SHP77 (cell line): Measurements from ENCODE around the gene KLHL21.
A peak's percentile ranks its signal among the peaks of the same experiment; 100 is the strongest.
"Not testable (repeated sequence)": the region's sequence is repeated elsewhere in the genome, so short reads cannot be mapped to it uniquely, and the experiment has no call there.

Experiments
- DNase-seq, 2 experiments: peaks; one replicate each; lab custom pipeline; 2025; lab: John Stamatoyannopoulos, UW

The KLHL21 gene

DNA sequence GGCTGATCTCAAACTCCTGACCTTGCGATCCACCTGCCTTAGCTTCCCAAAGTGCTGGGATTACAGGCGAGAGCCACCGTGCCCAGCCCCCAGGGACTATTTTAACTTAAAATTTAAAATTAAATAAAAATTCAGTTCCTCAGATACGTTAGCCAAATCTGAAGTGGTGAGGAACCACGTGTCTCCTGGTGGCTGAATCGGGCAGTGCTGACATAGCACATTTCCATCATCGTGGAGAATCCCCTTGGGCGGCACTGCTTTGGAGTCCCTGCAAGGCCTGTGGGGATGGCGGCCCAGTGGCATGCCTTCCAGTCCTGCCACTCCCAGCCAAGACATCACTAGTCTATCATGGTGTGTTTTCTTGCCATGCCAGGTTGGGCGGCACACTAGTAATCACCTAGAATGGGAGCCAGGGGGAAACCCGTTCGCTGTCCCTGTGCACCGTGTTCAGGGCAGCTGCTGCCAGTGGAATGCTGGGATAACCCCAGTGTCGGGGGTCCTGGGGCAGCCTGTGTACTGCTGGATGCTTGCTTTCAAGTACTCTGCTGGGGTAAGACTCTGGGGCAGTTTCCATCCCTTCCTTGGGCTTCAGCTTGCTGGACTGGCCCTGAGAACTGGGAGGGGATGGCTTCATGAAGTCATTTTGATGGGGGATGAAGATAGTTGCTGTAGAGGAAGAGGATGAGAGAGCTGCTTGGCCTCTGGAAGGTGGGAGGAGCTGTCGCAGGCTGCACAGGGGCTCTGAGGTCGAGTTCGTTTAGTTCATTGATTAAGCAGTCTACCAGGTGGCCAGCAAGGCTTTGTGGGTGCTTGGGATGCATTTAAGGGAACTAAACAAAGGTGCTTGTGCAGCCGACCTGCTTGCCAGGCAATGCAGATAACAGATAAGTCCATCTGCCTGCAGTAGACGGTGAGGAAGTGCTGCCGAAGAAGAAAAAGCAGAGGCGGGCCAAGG, 18.3 kb downstream of the KLHL21 start:
- no peak for DNase-seq

DNA sequence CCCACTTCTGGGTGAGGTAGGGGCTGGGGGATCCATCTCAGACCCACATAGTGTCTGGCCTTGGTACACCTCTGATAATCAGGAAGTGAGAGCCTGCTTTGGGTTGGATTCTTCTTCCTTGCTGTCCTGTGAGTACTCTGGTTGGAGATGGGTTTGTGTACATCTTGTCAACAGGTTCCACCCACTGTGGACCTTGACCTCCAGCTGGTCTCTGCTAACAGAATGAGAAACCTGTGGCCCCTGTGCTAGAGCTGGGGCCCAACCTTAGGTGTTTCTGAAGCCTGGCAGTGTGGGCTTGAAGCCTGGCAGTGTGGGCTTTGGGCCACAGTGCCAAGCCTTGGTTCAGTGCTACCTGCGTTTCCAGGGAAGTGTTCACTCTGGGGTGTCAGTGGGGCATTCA, 20.3 kb downstream of the KLHL21 start:
- no peak for DNase-seq

DNA sequence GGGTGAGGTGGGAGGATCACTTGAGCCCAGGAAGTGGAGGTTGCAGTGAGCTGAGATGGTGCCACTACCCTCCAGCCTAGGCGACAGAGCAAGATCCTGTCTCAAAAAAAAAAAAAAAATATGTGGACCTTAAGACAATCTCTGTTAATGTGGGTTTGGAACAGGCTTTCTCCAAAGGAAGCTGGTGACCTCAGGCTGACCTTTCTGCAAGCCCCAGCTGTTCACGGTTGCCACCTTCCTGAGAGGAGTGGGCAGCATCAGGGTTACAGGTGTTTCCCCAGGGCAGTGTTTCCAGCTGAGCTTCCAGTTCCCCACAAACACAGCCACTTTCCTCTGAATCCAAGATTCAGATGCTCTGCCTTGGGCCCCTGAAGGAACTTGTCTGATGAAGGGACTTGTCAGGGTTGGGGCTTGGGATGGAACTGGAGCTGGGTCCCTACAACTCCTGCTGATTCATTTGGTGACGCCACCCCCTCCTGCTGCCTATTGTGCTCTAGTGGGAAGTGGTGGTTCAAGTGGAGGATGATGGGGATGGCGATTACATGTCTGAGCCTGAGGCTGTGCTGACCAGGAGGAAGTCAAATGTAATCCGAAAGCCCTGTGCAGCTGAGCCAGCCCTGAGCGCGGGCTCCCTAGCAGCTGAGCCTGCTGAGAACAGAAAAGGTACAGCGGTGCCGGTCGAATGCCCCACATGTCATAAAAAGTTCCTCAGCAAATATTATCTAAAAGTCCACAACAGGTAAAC, 20.9 kb downstream of the KLHL21 start:
- DNase-seq, result no peak

DNA sequence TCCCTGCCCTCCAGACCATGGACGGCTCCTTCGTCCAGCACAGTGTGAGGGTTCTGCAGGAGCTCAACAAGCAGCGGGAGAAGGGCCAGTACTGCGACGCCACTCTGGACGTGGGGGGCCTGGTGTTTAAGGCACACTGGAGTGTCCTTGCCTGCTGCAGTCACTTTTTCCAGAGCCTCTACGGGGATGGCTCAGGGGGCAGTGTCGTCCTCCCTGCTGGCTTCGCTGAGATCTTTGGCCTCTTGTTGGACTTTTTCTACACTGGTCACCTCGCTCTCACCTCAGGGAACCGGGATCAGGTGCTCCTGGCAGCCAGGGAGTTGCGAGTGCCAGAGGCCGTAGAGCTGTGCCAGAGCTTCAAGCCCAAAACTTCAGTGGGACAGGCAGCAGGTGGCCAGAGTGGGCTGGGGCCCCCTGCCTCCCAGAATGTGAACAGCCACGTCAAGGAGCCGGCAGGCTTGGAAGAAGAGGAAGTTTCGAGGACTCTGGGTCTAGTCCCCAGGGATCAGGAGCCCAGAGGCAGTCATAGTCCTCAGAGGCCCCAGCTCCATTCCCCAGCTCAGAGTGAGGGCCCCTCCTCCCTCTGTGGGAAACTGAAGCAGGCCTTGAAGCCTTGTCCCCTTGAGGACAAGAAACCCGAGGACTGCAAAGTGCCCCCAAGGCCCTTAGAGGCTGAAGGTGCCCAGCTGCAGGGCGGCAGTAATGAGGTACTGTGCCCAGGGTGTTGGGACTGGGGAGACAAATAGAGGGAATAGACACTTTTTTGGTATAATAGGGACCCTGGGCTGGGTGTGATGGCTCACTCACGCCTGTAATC, 21.9 kb downstream of the KLHL21 start:
- no peak for DNase-seq

DNA sequence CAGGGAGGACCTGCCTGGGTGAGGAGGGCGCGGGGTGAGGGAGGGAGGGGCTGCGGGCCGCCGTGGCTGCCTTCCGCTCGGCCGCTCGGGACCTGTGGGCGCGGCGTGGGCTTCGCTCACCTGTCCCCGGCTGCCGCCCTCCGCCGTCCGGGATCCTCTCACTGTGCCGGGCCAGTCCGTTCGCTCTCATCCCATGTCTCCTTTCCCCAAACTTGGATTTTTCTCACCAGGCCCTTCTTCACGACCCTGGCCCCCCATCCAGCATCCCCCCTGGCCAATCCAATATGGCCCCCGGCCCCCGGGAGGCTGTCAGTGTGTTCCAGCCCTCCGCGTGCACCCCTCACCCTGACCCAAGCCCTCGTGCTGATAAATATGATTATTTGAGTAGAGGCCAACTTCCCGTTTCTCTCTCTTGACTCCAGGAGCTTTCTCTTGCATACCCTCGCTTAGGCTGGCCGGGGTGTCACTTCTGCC, 22.5 kb downstream of the KLHL21 start:
- no peak for DNase-seq

DNA sequence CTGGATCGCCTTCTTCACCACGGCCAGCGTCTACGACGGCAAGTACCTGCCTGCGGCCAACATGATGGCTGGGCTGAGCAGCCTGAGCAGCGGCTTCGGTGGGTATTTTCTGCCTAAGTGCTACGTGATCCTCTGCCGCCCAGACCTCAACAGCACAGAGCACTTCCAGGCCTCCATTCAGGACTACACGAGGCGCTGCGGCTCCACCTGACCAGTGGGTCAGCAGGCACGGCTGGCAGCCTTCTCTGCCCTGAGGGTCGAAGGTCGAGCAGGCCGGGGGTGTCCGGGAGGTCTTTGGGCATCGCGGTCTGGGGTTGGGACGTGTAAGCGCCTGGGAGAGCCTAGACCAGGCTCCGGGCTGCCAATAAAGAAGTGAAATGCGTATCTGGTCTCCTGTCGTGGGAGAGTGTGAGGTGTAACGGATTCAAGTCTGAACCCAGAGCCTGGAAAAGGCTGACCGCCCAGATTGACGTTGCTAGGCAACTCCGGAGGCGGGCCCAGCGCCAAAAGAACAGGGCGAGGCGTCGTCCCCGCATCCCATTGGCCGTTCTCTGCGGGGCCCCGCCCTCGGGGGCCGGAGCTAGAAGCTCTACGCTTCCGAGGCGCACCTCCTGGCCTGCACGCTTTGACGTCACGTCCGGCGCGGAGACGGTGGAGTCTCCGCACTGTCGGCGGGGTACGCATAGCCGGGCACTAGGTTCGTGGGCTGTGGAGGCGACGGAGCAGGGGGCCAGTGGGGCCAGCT, 23.1 kb downstream of the KLHL21 start, which contains the start of gene ZBTB48:
ZBTB48 (plus strand) TSS at position 621 of the 745 bp plus-strand sequence. CDS start 616 bp downstream, outside the sequence.
- DNase-seq, result peak; percentile 94 to 97

DNA sequence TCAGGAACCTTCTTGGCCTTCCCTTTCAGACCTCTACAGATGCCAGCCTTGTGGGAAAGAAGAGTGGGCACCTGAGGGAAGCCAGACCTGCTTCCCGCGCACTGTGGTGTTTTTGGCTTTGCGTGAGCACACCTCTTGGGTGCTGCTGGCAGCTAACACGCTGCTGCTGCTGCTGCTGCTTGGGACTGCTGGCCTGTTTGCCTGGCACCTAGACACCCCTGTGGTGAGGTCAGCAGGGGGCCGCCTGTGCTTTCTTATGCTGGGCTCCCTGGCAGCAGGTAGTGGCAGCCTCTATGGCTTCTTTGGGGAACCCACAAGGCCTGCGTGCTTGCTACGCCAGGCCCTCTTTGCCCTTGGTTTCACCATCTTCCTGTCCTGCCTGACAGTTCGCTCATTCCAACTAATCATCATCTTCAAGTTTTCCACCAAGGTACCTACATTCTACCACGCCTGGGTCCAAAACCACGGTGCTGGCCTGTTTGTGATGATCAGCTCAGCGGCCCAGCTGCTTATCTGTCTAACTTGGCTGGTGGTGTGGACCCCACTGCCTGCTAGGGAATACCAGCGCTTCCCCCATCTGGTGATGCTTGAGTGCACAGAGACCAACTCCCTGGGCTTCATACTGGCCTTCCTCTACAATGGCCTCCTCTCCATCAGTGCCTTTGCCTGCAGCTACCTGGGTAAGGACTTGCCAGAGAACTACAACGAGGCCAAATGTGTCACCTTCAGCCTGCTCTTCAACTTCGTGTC, 23.9 kb downstream of the KLHL21 start:
- no peak for DNase-seq

DNA sequence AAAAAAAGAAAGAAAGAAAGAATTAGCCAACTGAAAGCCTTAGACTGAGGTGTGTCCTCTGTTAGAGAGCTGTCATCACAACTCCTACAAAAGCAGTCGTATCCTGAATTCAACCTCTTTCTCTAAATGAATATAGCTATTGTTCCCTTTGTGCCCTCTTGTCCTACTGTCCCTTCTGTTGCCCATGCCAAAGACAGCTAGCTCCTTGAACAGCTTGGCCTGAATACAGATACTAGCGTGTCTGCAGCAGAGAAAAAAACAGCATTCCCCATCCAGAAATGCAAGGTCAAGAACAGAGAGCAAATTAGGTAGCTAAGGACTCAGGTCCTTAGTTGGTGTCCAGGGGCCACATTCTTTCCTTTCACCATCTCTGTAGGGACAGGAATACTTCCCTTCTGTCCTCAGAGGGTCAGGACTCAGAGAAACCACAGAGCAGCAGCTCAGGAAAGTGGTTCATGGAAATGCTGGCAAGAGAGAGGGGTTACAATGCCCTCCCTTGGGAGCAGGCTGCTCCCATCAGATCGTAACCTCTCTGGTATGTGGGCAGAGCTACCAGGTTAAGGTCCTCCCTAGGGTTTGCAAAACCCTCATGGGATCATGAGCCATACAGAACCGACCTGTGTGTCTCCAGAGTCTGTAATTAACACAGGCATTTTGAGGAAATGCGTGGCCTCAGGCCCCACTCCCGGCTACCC, 24.7 kb downstream of the KLHL21 start:
- no peak for DNase-seq

DNA sequence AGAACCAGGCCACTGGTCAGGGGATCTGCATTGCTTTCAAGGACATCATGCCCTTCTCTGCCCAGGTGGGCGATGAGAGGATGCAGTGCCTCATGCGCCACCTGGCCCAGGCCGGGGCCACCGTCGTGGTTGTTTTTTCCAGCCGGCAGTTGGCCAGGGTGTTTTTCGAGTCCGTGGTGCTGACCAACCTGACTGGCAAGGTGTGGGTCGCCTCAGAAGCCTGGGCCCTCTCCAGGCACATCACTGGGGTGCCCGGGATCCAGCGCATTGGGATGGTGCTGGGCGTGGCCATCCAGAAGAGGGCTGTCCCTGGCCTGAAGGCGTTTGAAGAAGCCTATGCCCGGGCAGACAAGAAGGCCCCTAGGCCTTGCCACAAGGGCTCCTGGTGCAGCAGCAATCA, 27.9 kb downstream of the KLHL21 start:
- DNase-seq, result no peak

DNA sequence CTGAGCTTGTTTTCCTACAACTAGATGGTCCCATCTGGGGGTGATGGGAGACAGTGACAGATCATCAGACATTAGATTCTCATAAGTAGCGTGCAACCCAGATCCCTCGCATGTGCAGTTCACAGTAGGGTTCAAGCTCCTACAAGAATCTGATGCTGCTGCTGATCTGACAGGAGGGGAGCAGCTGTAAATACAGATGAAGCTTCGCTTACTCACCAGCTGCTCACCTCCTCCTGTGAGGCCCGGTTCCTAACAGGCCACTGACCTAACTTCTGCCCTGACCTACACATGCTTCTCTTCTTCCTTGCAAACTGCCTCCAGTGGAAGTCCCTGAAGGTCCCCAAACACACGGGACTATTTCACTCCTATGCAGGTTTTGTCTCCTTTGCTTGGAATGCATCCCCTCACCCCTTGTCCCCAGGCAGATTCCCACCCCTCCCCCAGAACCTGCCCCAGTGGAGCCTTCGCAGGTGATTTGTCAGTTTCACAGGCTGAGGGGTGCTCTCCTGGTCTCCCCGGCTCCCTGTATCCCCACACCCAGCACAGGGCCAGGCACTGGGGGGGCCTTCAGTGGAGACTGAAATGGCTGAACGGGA, 28.5 kb downstream of the KLHL21 start:
- peak; percentile 30 to 40 for DNase-seq

DNA sequence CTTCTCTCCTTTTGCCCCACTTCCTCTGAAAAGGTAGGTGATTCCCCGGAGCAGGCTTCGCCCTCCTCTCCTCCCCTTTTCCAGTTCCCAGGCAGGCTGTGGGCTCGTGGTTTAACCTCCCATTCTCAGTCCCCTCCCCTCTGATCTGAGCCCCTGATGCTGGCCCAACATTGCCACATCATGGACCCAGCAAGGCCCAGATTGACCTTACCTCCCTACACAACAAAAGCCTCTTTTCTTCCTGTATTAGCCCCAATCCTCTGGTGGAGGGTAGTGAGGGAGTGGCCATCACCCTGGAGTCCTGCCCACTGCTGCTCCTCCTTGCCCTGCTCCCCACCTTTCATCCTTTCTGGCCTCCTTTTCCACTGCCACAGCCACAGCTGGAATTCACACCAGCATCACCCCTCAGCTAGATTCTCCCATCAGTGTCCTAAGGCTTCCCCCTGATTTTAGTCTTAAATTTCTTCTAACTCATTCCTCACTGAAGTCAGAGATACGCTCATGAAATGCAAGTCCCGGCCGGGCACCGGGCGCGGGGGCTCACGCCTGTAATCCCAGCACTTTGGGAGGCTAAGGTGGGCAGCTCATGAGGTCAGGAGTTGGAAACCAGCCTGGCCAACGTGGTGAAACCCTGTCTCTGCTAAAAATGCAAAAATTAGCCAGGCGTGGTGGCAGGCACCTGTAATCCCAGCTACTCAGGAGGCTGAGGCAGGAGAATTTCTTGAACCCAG, 29.9 kb downstream of the KLHL21 start:
- no peak for DNase-seq

DNA sequence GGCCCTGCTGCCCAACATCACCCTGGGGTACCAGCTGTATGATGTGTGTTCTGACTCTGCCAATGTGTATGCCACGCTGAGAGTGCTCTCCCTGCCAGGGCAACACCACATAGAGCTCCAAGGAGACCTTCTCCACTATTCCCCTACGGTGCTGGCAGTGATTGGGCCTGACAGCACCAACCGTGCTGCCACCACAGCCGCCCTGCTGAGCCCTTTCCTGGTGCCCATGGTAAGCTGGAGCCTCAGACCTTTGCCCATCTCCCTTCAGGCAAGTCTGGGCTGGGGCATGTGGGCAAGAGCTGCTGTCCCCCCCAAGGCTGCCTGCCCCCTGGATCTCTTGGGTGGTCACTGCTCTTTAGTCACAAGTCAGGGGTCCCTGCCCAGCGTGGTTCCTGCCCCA, 31.7 kb downstream of the KLHL21 start:
- DNase-seq, result no peak

DNA sequence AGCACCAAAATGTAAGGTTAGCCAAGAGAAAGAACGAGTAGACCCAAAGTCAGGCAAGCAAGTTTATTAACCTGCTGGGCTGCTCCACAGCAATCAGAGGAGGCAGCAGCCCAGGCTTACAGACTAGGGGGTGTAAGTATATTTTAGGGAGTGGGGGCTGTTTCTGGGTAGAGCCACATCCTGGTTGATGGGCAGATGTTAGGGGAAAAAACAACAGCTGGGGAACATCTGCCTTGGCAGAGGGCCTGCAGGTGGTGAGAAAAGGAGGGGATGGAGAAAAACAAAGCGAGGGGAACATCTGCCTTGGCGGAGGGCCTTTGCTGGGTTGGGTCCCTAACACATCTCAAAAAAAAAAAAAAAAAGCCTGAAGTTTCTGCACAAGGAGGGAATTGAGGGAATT, 32.6 kb downstream of the KLHL21 start:
- no peak for DNase-seq

DNA sequence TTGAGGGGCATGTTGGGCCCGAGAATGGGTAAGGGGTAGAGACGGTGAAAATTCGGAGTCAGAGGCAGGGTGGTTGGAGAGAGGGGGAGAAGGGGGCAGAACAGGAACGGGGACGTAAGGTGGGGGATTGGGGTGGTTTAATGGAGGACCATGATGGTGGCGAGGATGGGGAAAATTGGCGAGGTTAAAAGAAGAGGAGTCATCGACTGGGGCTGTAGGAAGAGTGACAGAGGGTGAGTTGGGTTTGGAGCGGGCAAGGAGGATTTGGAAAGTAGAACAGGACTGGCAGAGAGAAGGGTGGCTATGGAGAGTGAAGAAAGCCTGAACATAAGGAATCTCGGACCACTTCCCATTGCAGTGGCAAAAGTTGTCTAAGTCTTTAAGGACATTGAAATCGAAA, 33.6 kb downstream of the KLHL21 start:
- no peak for DNase-seq

DNA sequence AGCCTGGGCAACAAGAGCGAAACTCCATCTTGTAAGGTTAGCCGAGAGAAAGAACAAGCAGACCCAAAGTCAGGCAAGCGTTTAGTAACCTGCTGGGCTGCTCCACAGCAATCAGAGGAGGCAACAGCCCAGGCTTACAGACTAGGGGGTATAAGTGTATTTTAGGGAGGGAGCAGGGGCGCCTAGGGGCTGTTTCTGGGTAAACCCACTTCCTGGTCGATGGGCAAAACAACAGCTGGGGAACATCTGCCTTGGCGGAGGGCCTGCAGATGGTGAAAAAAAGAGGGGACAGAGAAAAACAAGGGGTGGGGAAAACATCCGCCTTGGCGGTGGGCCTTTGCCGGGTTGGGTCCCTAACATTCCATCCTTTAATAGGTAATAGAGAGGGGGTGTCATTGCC, 42.4 kb downstream of the KLHL21 start:
- no peak for DNase-seq

DNA sequence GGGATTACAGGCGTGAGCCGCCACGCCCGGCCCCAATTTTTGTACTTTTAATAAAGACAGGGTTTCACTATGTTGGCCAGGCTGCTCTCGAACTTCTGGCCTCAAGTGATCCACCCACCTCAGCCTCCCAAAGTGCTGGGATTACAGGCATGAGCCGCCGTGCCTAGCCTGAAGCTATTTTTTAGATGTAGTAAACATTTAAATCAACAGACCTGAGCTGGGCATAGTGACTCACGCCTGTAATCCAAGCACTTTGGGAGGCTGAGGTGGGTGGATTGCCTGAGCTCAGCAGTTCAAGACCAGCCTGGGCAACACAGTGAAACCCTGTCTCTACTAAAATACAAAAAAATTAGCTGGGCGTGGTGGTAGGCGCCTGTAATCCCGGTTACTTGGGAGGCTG, 43.5 kb downstream of the KLHL21 start:
- not testable (repeated sequence) for DNase-seq

DNA sequence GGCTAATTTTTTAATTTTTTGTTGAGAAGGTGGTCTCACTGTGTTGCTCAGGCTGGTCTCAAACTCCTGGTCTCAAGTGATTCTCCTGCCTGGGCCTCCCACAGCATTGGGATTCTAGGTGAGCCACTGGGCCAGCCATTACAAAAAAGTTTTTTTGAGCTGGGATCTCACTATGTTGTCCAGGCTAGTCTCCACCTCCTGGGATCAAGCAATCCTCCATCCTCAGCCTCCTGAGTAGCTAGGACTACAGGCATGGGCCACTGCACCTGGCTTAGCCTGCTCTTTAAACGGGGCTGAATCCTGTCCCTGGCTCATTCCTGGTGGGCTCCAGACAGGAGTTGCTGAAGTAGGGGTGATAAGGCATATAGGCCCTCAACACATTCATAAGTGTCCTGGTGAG, 45.1 kb downstream of the KLHL21 start:
- no peak for DNase-seq

DNA sequence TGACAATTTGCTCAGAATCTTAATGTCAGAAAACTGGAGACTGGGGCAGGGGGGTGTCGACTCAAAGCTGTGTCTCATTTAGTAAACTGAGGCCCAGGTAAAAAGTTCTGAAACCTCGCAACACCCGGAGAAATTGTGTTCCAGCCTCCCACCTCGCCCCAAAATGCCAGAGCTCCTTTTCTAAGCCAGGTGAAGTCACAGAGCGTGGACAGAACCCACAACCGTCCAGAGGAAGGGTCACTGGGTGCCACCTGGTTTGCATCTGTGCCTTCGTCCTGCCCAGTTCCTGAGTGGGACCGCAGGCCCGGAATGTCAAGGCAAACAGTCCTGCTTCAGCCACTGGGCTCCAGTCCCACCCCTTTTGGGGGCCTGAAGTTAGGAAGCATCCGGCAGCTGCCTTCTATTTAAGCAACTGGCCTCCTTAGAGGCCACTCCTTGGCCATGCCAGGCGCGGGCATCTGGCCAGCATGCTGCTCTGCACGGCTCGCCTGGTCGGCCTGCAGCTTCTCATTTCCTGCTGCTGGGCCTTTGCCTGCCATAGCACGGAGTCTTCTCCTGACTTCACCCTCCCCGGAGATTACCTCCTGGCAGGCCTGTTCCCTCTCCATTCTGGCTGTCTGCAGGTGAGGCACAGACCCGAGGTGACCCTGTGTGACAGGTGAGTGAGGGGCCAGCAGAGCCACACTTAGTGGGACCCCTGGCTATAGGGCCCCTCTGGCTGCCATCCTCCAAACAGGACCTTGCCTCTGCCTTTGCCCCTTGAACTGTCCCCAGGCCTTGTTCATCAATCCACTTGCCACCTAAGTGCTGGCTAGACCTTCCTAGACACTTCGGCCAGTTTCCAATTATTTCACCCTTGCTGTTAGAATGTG, 47.5 kb downstream of the KLHL21 start, which contains the start of gene TAS1R1:
TAS1R1 (plus strand) TSS at position 401 of the 872 bp plus-strand sequence; CDS start at position 468, 67 bp downstream.
- peak; percentile 28 to 54 for DNase-seq
